DMS79 (cell line): ENCODE results near the gene FGGY.
"Not testable (repeated sequence)": the region's sequence is repeated elsewhere in the genome, so short reads cannot be mapped to it uniquely, and the experiment has no call there.

Experiments used
- DNase-seq: peaks from one replicate; lab custom pipeline; 2025; lab: John Stamatoyannopoulos, UW

FGGY gene

DNA sequence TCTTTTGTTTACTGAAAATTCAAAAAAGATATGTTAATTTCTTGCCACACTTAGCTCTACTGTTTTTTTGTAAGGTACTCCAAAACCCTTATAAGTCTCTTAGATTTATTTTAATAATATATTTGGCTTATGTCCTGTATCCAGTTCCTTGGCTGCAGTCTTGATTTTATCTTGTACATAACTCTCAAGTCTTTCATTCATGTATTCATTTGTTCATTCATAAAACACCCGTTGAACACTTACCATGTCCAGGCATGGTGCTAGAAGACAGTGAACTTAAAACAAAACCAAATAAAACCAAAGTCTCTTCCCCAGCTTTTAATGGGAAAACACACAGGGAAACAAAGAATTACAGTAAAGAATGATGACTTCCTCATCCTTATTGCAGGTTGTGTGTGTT is 215.8 kb downstream of the FGGY start:
- DNase-seq: no peak

DNA sequence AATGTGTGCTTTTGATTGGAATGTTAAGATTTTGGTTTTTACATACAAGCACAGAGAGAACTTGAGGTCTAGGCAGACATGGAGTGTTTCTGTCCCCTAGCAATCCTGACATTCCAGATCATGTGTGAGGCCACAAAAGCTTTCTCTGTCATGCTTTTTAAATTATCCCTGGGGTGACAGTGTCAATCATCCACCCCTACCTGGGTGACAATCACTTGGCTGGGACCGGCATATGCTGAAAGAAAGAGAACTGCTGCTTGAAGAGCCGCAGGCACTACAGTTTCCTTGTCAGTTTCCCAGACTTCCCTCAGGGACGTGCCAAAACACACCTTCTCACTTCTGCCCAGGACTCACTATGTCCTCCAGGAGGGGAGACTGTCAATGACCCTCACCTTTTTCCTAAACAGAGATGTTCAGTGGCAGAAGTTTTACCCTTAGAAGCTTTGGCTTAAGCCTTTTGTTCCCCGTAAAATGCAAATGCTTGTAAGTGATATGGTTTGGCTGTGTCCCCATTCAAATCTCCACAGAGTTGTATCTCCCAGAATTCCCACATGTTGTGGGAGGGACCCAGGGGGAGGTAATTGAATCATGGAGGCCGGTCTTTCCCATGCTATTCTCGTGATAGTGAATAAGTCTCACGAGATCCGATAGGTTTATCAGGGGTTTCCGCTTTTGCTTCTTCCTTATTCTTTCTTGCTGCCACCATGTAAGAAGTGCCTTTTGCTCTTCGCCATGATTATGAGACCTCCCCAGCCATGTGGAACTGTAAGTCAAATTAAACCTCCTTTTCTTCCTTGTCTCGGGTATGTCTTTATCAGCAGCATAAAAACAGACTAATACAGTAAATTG is 217.4 kb downstream of the FGGY start:
- DNase-seq: no peak

DNA sequence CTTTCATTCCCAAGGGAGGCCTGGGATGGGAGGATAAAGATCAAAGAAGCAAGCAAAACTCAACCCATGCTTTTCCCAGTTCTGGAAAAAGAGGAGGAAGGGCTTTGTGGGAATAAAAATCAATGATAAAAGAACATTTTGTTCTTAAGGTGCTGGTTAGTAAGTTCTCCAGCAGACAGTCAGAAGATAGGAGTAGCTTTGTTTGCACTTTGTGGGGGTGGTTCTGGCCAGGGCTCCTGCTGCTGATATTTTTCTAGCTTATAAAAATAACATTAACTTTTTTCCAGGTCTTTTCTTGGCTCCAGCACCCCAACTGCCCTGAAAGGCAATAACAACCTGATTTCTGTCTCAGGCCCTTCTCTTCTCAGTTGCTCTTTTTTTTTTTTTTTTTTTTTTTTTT is 220.0 kb downstream of the FGGY start:
- DNase-seq: no peak

DNA sequence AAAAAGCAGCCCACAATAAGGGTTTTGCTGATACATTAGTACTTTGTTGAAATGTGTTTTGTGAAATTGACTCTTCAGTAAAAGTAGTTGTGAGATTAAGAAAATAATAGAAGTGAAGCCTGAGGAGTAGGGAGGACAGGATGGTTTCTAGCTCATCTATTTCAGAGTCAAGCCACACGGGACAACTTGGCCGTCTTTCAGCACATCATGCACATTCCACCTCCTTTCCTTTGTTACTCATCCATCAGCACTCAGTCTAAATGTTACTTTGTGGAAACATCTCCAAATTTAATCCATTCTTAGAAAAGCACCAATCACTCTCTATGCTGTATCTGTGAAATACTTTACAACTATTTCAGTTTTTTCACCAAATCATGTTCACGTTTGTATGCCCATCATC is 223.3 kb downstream of the FGGY start:
- DNase-seq: no peak

DNA sequence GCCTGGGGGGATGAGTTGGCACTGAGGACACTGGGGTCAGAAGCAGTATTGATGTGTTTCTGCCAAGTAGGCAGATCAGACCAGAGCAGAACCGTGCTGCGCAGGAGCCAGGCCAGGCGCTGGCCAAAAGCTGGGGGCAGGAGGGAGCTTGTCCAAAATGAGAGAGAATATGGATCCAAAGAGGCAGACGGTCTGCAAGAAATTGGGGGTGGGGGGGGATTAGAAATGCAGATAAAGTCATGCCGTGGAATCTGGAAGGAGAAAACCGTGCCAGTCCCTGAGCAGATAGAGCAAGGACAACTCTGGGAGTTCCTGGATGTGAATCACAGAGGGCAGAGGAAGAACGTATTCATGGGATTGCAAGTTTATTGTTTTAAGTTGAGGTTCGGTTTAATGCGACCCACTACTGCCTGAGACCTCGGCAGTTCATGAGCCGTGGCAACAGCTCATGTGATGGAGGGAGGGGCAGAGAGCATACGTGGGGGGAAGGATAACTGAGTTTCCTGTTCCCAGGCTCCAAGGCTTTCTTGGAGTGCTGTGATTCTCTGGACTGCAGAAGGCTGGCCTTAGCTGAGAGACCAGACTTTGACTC is 224.0 kb downstream of the FGGY start:
- DNase-seq: no peak

DNA sequence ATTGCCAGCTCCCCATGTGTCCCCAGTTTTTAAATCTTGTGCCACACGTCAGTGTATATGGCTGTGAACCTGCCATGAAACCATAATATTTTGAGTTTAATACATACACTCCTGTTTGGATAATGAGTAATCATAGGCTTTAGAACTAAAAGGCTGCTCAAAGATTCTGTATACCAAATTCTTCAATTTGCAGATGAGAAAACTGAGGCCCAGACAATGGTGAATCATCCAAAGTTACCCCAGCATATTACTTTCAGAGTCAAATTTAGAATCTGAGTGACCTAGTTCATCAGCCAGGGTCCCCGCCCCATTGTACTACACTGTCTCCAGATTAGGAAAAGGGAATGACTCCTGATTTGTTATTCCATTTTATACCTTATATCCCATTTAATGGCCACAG is 224.6 kb downstream of the FGGY start:
- DNase-seq: no peak

DNA sequence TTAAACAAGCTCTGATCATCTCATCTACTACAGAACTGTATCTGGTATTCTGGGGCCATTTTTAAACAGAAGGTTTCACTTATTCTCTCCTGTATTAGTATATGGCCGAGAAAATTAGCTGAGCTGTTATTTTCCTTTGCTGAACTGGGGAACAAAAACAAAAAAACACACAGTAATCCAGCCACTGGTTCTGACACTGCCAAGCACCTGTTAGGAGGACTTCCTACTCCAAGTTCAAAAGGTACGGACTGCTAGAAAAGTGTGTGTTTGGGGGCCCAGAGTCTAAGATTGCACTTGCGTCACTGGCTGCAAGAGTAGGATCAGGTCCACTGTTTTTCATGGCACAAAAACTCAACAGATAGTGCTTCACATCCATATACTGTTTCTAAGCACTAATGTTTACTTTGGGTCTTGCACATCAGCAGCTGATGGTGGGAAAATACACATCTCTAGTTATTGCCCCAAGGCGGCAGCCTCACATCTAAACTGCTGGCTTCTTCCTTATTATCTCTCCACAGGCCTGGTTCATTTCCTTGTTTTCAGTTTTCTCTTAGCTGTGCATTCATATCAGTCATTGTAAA is 226.1 kb downstream of the FGGY start:
- no peak for DNase-seq

DNA sequence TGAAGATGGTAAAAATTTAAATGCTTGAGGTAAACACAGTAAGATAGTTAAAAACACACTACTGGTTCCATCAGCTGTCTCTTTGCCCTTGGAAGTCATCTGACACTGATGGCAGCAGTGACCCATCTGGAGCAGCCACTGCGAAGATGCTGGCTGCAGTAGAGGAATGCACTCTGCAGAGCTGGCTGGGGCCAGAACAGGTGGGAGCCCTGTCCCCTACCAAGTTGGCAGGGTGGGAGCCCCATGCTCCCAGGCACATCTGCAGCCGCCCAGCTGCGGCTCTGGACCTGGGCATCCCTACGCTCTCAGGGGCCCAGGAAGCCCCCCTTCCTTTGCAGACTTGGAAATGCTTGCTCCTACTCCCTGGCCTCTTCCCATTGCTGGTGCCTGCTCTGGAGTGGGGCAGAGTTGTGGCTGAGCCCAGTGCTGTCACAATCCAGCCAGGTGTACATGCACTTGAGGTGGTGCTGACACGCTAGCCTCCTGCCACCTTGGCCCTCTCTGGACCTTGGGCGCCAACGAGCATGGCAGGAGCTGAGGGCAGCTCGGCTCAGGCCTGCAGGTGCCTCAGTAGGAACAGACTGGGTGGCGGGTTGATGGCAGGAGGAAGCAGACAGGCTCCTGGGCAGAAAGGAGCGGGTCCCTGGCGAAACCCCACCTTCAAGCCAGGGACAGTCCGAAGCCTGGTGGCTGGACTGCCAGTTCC is 227.0 kb downstream of the FGGY start:
- DNase-seq: no peak

DNA sequence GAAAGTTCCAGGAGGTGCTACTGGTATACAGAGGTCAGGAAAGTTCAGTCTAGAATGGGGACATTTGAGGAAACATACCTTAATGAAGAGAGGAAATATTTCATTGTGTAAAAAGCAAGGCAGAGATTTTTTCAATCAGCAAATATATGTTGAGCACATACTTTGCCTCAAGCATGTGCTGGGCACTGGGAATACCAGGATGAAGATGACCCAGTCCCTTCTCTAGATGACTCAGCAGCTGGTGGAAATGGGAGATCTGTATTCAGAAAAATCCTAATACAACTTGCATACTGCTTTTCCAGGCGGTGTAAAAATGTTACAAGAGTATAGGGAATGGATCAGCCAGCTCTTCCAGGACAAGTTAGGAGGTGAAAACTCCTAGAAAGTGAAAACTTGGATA is 229.3 kb downstream of the FGGY start:
- no peak for DNase-seq

DNA sequence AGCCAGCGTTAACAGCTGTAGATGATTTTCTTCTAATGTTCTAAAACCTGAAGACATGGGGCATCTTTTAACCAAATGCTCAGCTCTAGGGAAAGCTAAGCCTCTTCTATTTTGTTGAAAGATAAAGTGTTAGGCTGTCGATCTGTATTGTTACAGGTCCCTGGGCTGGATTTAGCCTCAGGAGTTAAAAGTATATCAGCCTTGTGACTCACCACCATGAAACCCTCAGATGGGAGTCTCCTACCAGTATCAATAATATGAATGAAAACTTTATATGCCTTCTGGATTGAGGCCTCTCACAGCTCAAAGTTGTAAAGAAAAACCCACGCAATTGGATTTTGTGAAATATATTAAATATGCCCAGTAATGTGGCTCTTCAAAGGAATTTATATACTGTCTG is 231.6 kb downstream of the FGGY start:
- no peak for DNase-seq

DNA sequence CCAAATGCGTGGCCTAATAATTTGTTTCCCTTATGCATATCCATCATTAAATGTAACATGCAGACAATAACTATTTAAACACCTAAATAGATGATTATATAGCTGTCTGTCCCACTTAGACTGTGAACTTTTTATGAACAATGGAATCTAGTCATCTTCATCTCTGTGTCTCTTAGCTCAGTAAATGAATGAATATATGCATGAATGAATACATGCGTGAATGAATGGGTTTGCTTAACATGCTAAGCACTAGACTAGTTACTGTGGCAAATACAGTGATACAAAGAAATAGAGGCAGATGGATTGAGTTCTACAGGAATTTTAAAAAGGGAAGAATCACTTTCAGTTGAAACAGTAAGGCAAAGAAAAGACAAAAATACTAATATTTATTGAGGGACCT is 232.0 kb downstream of the FGGY start:
- no peak for DNase-seq

DNA sequence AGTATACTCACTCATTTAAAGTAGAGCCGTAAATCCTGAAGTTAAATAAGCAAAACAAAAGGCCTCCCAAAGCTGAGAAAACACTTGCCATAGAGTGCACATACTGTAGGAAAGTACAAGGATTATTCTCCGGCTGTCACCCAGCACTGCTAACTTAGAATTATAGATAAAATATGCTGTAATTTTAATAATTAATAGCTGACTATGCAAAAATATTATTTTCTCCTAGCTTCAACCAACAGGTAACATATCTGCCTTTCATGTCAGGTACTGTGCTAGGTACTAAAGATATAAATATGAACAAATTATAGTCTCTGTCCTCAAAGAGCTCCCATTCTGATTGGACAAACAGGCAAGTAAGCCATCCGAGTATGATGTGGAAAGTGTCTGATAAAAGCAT is 233.2 kb downstream of the FGGY start:
- DNase-seq: no peak

DNA sequence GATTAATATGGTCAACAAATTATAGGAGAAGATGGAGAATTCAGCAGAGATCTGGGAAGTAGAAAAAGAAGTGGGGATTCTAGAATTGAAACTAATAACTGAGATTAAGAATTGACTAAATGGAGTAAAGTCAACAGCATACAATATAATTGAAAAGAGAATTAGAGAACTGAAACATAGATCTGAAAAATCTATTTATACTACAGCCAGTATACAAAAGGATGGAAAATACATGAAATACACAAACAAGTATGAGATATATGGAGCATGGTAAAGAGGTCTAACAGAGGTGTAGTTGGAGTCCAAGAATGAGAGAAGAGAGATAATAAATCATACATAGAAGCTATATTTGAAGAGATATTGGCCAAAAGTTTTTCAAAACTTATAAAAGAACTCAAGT is 235.2 kb downstream of the FGGY start:
- no peak for DNase-seq

DNA sequence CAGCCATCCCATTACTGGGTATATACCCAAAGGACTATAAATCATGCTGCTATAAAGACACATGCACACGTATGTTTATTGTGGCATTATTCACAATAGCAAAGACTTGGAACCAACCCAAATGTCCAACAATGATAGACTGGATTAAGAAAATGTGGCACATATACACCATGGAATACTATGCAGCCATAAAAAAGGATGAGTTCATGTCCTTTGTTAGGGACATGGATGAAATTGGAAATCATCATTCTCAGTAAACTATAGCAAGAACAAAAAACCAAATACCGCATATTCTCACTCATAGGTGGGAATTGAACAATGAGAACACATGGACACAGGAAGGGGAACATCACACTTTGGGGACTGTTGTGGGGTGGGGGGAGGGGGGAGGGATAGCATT is 241.6 kb downstream of the FGGY start:
- DNase-seq: not testable (repeated sequence)

DNA sequence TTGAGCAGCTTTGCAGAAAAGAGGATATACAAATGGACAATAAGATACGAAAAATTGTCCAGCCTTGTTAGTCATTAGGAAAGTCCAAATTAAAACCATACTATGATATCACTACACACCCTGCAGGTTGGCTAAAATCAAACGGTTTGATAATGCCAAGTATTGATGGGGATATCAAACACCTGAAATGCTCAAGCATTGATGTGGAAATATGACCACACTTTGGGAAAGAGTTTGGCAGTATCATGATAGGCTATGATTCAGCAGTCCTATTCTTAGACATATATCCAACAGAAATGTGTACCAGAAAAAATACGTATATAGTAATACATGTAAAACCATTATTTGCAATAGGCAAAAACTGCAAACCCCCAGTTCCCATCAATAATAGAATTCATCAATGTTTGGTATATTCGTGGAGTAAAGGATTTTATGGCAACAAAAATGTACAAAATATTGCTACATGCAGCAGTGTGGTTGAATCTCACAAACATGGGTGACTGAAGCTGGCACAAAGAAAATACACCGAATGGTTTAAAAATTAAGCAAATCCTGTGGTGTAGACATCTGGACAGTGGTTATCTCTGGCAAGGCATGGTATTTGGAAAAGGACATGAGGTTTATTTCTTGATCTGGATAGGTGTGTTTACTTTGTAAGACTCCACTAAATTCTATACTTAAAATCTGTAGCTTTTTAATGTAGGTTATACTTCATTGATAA is 243.2 kb downstream of the FGGY start:
- no peak for DNase-seq

DNA sequence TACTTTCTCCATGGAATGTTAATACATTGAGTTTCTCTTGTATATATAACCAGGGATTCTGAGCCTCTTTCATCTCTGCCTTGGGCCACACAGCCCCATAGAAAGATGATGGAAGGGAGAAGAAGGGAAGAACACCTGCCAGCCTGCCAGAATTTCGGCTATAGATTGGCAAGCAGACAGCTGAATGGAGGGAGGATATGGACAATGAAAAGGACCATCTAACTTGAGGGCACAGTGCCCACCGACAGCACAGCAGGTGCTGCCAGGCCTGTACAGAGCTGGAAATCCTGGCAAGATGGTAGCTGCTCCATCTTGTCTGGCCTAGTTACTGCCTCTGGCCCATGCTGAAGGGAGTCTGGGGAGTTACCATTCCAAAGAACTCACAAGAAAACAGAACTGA is 244.3 kb downstream of the FGGY start:
- DNase-seq: no peak

DNA sequence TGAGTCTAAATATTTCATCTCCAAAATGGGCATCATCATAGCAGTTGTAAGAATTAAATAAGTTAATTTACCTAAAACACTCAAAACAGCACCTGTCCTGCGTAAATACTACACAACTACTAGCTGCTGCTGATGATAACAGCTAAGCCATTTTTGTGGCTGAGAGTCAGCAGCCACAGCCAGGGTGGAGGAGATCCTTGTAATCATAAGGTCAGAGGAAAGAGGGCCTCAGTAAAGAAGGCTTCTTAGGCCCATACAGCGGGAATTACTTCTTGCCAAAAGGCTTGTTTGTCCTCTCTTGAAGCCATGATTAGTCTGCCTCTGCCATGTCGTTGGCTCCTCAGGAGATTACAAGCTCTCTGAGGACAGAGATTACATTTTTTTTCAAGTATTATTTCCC is 245.0 kb downstream of the FGGY start:
- DNase-seq: no peak

DNA sequence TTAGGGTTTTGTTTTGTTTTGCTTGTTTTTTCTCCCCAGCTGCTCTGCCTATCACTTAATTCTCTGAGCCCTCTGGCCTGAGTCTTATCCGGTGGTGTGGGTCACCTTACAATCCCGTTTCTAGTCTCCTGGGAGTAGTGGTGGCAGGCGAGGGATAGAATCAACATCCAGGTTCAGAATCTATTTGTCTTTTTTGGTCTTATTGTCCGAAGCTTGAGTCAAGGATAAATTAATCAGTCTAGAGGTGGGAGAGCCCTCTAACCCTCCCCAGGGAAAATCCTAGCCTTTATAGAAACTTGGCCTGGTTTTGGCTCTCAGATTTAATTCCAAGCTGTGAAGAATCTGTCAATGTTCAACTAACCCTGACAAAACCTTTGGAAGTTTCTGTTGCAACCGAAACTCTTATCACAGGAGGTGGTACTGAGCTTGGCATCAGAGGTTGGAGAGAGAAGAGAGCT is 246.3 kb downstream of the FGGY start:
- DNase-seq: no peak

DNA sequence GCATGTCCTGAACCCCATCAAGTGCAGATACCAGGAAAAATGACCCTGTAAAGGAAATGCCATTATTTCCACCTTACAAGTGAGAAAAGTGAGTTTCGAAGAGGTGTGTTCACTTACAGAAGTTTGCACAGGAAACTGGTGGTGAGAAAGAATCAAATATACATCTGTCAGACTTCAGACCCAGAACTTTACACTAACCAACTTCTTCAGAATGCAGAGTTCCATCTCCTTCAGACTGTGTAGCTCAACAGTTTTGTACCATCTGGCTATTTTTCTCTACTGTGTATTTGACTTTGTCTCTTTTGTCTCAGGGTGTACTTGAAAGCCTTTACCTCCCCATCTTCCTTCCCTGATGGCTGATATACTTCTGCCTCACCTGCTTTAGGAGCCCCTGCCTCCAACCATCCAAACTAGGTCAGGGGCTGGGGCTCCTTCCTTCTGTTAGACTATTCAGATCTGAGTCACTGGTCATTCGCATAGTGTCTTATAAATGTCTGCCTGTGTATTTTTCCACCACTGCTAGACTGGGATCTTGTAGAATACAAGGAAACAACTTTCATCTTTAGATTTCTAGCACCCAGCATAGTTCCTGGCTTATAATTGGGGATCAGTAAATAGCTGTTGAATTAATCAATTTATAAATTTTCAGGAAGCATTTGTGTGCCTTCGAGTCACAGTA is 247.9 kb downstream of the FGGY start:
- no peak for DNase-seq

DNA sequence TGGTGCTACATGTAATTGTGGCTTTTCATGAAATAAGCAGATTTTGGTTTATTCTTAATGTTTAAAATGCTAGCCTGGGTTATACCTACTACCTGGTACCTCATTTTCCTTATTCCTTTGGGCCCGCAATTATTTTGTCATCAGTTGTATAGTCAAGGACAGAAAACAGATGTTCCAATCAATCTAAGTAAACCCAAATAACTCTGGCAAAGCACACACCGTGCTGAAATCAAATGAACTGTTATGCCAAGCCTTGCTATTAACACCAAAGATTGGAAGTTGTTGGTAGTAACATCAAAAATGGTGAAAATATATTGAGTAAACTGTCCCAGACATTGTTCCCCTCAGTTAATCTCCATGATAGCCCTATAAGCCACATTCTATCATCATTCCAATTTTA is 248.9 kb downstream of the FGGY start:
- DNase-seq: no peak

DNA sequence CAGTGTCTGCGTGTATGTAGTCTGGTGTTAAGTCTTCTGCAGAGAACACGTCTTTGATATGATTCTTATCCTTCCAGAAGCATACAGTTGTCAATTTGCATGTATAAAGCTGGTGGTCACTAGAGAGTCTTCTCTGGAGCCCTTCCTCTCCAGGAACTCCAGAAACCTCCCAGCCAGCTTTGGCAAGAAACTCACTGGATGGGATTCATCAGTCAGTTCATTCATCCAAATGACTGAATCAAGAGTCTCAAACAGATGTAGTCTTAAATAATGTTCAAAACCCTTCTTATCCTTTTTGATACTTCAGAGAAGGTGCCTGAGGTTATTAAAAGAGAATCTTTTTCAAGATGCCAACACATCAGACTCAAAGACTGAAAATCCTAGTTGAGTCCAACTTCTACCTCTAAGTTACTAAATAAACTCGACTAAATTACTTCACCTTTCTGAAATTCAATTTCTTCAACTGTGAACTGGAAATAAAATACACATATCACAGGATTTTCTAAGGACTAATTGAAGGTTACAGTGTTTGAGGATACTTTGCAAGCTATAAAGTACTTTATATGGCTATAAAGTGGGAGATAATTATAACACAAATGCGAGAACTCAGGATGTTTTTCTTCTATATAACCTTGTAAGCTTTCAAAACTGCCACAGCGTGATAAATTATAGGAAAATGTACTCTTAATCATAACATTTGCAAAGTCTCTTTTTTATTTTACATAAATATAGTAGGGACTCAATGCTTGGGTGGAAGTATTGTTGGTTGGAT is 252.4 kb downstream of the FGGY start:
- no peak for DNase-seq
